GM12892 (cell line): ENCODE results near the gene FBXL19.

ENCODE experiments used
- DNase-seq: peaks from one replicate; pipeline ENCODE4 v3.0.0; 2011; ENCODE audit not compliant: insufficient read length
- FAIRE-seq: peaks from 2 replicates; lab custom pipeline; 2011; peaks lifted over from hg19 to GRCh38; lab: Jason Lieb, UNC
- POLR2A ChIP-seq: IDR thresholded peaks from 2 replicates; pipeline ENCODE4 v1.6.1; 2011; ENCODE audit warnings: low read depth, low read length, control low read depth
- POLR2AphosphoS5 ChIP-seq: IDR thresholded peaks from 2 replicates; pipeline ENCODE4 v1.6.1; 2011; ENCODE audit warnings: low read depth, low read length, control low read depth
- TAF1 ChIP-seq: IDR thresholded peaks from 2 replicates; pipeline ENCODE4 v1.6.1; 2011; ENCODE audit warnings: low read depth, mild to moderate bottlenecking, control low read depth, low read length, borderline replicate concordance

Gene FBXL19

GRCh38 chr16:30995927-30996323 is 72.6 kb downstream of the FBXL19 start:
- TF ChIP-seq TAF1 = no peak
- no peak for TF ChIP-seq POLR2A
- TF ChIP-seq POLR2AphosphoS5 = no peak
- FAIRE-seq (no peak), DNase-seq (no peak)

DNA sequence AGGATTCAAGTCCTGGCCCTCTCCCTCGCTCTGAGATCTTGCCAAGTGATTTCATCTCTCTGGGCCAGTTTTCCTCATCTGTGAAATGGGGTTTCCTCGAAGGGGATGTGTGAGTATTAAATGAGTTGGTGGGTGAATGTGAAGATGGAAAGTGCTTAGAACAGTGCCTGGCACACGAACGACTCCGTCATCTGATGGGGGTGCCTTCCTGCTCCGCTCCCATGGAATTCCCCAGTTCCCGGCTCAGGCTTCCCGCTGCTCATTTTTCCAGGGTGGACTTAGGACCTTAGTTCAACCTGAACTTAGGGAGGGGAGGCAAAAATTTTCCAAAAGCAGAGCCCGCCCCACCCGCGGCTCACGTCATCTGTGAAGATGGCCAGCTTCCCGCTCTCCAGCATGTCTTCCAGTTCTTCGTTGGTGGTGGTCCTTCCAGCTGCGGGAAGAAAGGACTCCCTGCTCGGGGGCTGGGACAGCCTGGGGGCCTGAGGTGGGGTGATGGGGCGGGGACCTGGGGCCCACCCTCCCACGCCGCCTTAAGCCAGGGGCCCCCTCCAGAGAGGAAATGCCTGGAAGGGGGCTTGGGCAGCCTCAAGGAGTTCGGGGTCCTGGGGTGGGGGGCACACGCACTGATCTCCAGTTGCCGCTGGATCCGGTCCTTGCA is 73.1 kb downstream of the FBXL19 start:
- FAIRE-seq (peak; percentile 9), DNase-seq (no peak)
- TF ChIP-seq POLR2A = no peak
- no peak for TF ChIP-seq POLR2AphosphoS5
- TF ChIP-seq TAF1 = no peak

DNA sequence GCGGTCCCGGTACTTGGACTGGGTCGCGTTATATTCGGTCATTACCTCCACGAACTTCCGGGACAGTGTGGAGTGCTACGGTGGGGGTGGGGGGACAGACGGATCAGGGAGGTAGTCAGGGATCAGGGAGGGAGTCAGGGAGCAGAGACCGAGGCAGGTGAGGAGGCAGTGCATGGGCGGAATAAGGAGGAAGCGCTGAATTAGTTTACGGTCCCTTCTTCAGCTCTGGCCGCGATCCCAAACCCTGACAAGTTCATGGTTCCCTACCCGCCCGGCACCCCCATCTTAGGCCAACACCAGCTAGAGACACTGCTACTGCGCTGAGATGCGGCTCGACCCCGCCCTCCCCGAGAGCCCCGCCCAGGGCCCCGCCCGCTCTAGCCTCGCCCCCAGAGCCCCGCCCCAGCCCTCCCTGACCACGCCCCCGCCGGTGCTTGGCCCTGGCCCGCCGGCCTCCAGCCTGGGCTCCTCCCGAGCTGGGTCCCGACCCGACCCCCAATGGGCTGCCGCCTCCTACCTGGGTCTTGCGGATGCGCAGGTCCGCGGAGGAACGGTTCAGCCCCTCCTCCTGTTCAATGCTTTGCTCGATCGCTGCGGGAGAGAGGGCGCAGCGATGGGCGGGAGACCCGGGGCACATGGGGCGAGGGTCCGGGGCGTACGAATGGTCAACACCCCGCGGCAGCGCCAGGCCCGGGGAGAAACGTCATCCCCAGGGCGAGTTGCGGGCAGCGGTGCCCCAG is 73.8 kb downstream of the FBXL19 start:
- DNase-seq (peak; percentile 98), FAIRE-seq (peak; percentile 58)
- TF ChIP-seq POLR2A (peak; percentile 89), TAF1 (peak; percentile 66), POLR2AphosphoS5 (peak; percentile 84)

DNA sequence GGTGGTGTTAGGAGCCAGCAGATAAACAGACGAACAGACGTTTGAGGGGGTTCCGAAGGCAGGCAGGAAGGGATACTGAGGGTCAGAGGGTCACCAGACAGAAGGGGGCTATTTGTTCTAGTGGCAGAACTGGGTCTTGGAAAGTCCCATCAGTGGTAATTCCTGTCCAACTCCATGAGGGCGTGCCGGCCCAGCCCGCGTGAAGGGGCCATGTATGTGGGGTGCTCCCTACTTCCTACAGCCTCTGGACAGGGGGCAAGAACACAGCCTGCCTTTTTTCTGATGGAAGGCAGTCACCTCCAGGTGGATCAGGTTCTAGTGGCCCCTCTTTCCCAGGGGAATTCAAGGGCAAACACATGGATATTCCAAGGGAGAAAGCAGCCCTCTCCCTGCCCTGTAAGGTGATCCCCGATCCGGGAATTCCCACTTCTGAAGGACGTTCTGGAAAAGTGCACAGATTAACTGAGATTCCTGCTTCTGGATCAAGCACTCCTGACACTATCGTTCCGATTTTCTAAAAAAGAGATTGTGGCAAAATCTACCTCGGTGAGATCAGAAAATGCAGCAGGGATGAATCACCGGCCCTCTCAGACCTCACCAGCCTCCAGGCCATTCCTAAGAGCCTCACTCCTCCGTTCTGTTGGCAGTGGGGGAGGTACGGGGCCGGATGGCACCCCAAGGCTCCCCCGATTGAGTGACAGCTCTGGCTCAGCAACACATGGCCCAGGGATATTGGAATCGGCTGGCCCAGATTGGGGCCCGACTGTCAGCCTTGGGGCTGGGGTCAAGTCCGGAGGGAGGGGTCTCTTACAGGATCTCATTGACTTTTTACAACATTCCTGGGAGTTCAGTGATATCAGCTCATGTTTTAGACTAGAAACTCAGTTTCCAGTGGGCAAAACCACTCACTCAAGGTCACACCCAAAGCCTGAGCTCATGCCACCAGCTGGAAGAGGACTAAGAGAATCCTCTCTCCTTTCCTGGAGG is 74.6 kb downstream of the FBXL19 start:
- FAIRE-seq = no peak
- TF ChIP-seq POLR2A = no peak
- no peak for TF ChIP-seq TAF1
- TF ChIP-seq POLR2AphosphoS5 = no peak
- no peak for DNase-seq
